Adrenal gland (tissue), 5 donors: ENCODE results near the gene FXYD4.

Source experiments
- POLR2A ChIP-seq, 2 donors: fragments of 450-650 bp; IDR thresholded peaks; one replicate each; pipeline ENCODE4 v1.6.1; 2017; ENCODE audit warnings: antibody characterized with exemption in 2 of 2, mild to moderate bottlenecking in 2 of 2, moderate library complexity in 1 of 2
- TF ChIP-seq, protein P1 (sequence below), 6 experiments: fragments of 450-650 bp in 4 of 6; fragments of 200-600 bp in 2 of 6; sonication (generic) in 1 of 6; IDR thresholded peaks; 1 replicate in 5 of 6; 2 replicates in 1 of 6; pipeline versions ENCODE4 v1.5.1 to v1.8.0; 2016 to 2021; ENCODE audit warnings: antibody characterized with exemption in 6 of 6, mild to moderate bottlenecking in 2 of 6, moderate library complexity in 1 of 6
- donor health status: DM: no; HTN: no; CAD: no.

- TF ChIP-seq, protein P1, sequence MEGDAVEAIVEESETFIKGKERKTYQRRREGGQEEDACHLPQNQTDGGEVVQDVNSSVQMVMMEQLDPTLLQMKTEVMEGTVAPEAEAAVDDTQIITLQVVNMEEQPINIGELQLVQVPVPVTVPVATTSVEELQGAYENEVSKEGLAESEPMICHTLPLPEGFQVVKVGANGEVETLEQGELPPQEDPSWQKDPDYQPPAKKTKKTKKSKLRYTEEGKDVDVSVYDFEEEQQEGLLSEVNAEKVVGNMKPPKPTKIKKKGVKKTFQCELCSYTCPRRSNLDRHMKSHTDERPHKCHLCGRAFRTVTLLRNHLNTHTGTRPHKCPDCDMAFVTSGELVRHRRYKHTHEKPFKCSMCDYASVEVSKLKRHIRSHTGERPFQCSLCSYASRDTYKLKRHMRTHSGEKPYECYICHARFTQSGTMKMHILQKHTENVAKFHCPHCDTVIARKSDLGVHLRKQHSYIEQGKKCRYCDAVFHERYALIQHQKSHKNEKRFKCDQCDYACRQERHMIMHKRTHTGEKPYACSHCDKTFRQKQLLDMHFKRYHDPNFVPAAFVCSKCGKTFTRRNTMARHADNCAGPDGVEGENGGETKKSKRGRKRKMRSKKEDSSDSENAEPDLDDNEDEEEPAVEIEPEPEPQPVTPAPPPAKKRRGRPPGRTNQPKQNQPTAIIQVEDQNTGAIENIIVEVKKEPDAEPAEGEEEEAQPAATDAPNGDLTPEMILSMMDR (IDR thresholded peaks at IDR 0.05), result no peak
- no peak for TF ChIP-seq POLR2A (IDR thresholded peaks at IDR 0.05)
Observed at GRCh38 chr10:43380610-43381222, 9.3 kb downstream of the FXYD4 start.
